PFSK-1 (cell line): ENCODE measurements around the gene KLK1.

Experiments
- POLR2AphosphoS5 ChIP-seq: IDR thresholded peaks from 2 replicates; pipeline ENCODE4 v1.6.1; 2012; ENCODE audit warnings: low read depth, mild to moderate bottlenecking, control low read depth, low read length, moderate library complexity
- SIN3A ChIP-seq: IDR thresholded peaks from 2 replicates; pipeline ENCODE4 v1.6.1; 2012; ENCODE audit warnings: mild to moderate bottlenecking, low read length, moderate library complexity, borderline replicate concordance; ENCODE audit not compliant: insufficient read depth

DNA sequence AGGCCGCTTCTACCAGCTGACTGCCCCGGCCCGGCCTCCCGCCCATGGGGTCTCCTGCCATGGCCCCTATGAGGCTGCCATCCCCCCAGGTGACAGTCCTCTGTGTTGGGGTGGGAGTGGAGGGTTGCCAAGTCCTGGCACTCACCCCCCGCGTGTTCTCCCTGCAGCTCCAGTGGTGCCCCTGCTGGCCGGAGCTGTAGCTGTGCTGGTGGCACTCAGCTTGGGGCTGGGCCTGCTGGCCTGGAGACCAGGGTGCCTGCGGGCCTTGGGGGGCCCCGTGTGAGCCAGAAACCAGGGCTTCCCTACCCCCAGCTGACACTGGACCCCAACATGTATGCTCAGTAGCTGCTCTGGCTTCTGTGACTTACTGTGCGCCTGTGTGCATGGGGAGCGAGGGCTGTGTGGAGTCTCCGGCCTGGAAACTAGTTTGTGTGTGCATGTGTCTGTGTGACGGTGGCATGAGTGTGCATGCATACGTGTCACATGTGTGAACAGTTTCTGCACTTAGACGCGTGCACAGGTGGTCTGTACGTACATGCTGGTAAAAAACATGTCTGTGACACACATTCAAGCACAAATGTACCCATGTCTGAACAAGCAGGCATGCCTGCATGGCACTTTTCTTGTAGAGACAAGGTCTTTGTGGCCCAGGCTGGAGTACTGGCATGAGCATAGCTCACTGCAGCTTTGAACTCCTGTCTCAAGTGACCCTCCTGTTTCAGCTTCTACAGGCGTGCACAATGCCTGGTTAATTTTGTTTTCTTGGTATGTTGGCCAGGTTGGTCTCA, 28.5 kb downstream of the KLK1 start:
- TF ChIP-seq POLR2AphosphoS5 = peak; percentile 91
- no peak for TF ChIP-seq SIN3A
